MM.1S (cell line): ENCODE results near the gene SLC35G3.

ENCODE experiments used
- DNase-seq: peaks from one replicate; pipeline ENCODE4 v3.0.0-alpha.2; 2015
- H2AFZ ChIP-seq: fragments of 300-600 bp; sonication (generic); 2 replicates; pipeline ENCODE4 v1.6.0; 2016; ENCODE audit warnings: antibody characterized with exemption, low read length
- H3F3A ChIP-seq: fragments of 300-600 bp; sonication (generic); 2 replicates; pipeline ENCODE4 v1.6.1; 2016; ENCODE audit warnings: mild to moderate bottlenecking, antibody characterized with exemption, low read length, moderate library complexity, mixed read lengths; ENCODE audit not compliant: insufficient read depth
- H3K27ac ChIP-seq: fragments of 300-600 bp; sonication (generic); 2 replicates; pipeline ENCODE4 v1.5.1; 2016; ENCODE audit warnings: mild to moderate bottlenecking, low read length
- H3K27me3 ChIP-seq: fragments of 300-600 bp; sonication (generic); replicated peaks from 2 replicates; pipeline ENCODE4 v1.6.0; 2016; ENCODE audit warnings: low read length; ENCODE audit not compliant: insufficient read depth
- H3K36me3 ChIP-seq: fragments of 300-600 bp; sonication (generic); replicated peaks from 2 replicates; pipeline ENCODE4 v1.6.1; 2016; ENCODE audit warnings: mild to moderate bottlenecking, low read length, mixed read lengths; ENCODE audit not compliant: insufficient read depth
- H3K4me1 ChIP-seq: fragments of 300-600 bp; sonication (generic); 2 replicates; pipeline ENCODE4 v1.6.1; 2016; ENCODE audit warnings: low read length, mixed read lengths
- H3K4me2 ChIP-seq: fragments of 300-600 bp; sonication (generic); 2 replicates; pipeline ENCODE4 v1.6.0; 2016; ENCODE audit warnings: low read depth, low read length
- H3K4me3 ChIP-seq: fragments of 300-600 bp; sonication (generic); 2 replicates; pipeline ENCODE4 v1.5.1; 2016; ENCODE audit warnings: low read length, mixed read lengths
- H3K79me2 ChIP-seq: fragments of 300-600 bp; sonication (generic); 2 replicates; pipeline ENCODE4 v1.6.1; 2016; ENCODE audit warnings: mixed run types, low read length, mixed read lengths
- H3K9ac ChIP-seq: fragments of 300-600 bp; sonication (generic); 2 replicates; pipeline ENCODE4 v1.6.1; 2016; ENCODE audit warnings: low read length, mixed read lengths
- H3K9me2 ChIP-seq: fragments of 300-600 bp; sonication (generic); replicated peaks from 2 replicates; pipeline ENCODE4 v1.6.1; 2016; ENCODE audit warnings: mild to moderate bottlenecking, low read length, mixed read lengths; ENCODE audit not compliant: insufficient read depth
- H3K9me3 ChIP-seq: fragments of 300-600 bp; sonication (generic); replicated peaks from 2 replicates; pipeline ENCODE4 v1.6.1; 2016; ENCODE audit warnings: mild to moderate bottlenecking, low read length, mixed read lengths; ENCODE audit not compliant: insufficient read depth
- H4K20me1 ChIP-seq: fragments of 300-600 bp; sonication (generic); 2 replicates; pipeline ENCODE4 v1.6.1; 2016; ENCODE audit warnings: mild to moderate bottlenecking, low read length, moderate library complexity, mixed read lengths; ENCODE audit not compliant: insufficient read depth
- EZH2 ChIP-seq: fragments of 300-600 bp; sonication (generic); optimal IDR thresholded peaks from 2 replicates; pipeline ENCODE3; 2017; ENCODE audit warnings: low read depth, mild to moderate bottlenecking, antibody characterized with exemption, low read length, mixed read lengths
- EZH2phosphoT487 ChIP-seq: fragments of 300-600 bp; sonication (generic); IDR thresholded peaks from 2 replicates; pipeline ENCODE4 v1.6.1; 2018; ENCODE audit warnings: antibody characterized with exemption, low read length
- TF ChIP-seq, protein P1 (sequence below): fragments of 300-600 bp; sonication (generic); IDR thresholded peaks from 2 replicates; pipeline ENCODE4 v1.5.1; 2016; ENCODE audit warnings: antibody characterized with exemption, low read length, mixed read lengths

SLC35G3 gene

DNA sequence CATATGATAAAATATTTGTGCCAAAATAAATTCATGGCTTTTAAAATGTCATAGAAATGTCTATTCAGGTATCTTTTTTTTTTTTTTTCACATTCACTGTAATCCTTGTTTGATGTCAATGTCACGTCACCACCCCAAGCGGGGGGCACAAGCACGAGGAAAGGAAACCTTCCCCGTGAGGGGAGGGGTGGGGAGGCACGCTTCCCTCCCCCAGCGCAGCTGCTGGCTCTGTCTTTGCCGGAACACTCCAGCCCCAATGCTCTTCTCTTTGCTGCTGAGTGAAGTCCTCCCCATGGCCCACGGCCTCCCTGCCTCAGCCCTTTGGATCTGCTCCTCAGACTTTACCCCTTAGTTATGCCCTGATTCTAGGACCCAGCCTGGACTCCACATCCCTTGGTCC is 1.5 kb downstream of the SLC35G3 start:
- no peaks in the 10 kb centered on the region for H4K20me1 ChIP-seq
- H3K4me1 ChIP-seq = no peaks in the 10 kb centered on the region
- no peak for DNase-seq
- H2AFZ ChIP-seq = no peak overlapping the region
- H3K9me3 ChIP-seq = no peaks in the 10 kb centered on the region
- no peak overlapping the region for H3K27ac ChIP-seq
- no peak overlapping the region for H3K4me3 ChIP-seq
- H3K9ac ChIP-seq = no peak overlapping the region
- no peaks in the 10 kb centered on the region for H3F3A ChIP-seq
- no peaks in the 10 kb centered on the region for H3K9me2 ChIP-seq
- no peak for TF ChIP-seq EZH2
- no peak for TF ChIP-seq EZH2phosphoT487
- TF ChIP-seq, protein P1, sequence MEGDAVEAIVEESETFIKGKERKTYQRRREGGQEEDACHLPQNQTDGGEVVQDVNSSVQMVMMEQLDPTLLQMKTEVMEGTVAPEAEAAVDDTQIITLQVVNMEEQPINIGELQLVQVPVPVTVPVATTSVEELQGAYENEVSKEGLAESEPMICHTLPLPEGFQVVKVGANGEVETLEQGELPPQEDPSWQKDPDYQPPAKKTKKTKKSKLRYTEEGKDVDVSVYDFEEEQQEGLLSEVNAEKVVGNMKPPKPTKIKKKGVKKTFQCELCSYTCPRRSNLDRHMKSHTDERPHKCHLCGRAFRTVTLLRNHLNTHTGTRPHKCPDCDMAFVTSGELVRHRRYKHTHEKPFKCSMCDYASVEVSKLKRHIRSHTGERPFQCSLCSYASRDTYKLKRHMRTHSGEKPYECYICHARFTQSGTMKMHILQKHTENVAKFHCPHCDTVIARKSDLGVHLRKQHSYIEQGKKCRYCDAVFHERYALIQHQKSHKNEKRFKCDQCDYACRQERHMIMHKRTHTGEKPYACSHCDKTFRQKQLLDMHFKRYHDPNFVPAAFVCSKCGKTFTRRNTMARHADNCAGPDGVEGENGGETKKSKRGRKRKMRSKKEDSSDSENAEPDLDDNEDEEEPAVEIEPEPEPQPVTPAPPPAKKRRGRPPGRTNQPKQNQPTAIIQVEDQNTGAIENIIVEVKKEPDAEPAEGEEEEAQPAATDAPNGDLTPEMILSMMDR = no peak
- H3K79me2 ChIP-seq = no peaks in the 10 kb centered on the region
- H3K4me2 ChIP-seq = no peak overlapping the region
- 0 out of 2 replicates have a peak, but pooled peaks cover 4% of the 10 kb centered on the region for H3K27me3 ChIP-seq
- H3K36me3 ChIP-seq = no peaks in the 10 kb centered on the region

DNA sequence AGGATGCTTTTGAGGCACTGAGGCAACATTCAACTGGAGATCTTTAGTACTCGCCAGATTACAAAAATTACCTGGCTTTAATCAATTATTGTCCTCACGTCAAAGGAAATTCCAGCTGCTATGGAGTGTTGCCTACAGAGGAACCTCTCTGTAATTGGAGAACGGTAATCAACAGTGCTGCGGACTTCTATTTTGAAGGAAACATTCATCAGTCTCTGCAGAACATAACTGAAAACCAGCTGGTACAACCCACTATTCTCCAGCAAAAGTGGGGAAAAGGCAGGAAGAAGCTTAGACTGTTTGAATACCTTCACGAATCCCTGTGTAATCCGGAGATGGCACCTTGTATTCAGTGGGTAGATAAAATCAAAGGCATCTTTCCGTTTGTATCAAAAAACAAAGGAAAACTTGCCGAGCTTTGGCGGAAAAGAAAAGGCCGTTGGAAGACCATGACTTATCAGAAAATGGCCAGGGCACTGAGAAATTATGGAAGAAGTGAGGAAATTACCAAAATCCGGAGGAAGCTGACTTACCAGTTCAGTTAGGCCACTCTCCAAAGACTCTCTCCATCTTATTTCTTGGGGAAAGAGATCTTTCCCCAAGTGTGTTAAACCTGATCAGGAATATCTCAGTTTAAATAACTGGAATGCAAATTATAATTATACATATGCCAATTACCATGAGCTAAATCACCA is 3.0 kb downstream of the SLC35G3 start:
- no peak for DNase-seq
- Histone ChIP-seq H3K27me3 (0 out of 2 replicates have a peak, but pooled peaks cover 4% of the 10 kb centered on the region), H4K20me1 (no peaks in the 10 kb centered on the region), H3K9me2 (no peaks in the 10 kb centered on the region), H3F3A (no peaks in the 10 kb centered on the region), H2AFZ (no peak overlapping the region), H3K4me2 (no peak overlapping the region), H3K4me3 (no peak overlapping the region), H3K9ac (no peak overlapping the region), H3K27ac (no peak overlapping the region), H3K79me2 (no peaks in the 10 kb centered on the region), H3K4me1 (no peaks in the 10 kb centered on the region), H3K9me3 (no peaks in the 10 kb centered on the region), H3K36me3 (no peaks in the 10 kb centered on the region)
- TF ChIP-seq, protein P1 = no peak
- TF ChIP-seq EZH2phosphoT487 (no peak), EZH2 (no peak)

DNA sequence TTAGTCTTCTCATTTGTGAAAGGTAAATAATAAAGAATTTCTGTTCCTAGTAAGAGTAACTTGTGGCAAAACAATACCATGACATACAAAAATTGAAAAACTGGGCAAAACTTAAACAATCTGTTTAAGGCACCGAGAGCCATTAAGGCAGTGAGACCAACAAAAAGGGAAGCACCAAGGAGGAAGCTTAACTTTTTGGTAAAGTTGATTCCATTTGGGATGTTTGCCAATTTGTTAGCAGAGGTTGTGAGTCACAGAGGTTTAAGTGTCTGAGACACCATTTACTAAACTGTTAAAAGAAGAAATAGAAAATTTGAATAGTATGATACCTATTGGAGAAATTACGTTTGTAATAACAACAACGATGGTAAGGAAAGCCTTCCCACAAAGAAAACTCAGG is 4.9 kb downstream of the SLC35G3 start:
- DNase-seq = no peak
- H4K20me1 ChIP-seq = no peaks in the 10 kb centered on the region
- no peak overlapping the region for H3K4me2 ChIP-seq

More for the DNA sequence above, 4.9 kb downstream of the SLC35G3 start:
- Histone ChIP-seq H3K9me2 (no peaks in the 10 kb centered on the region), H3K9me3 (no peaks in the 10 kb centered on the region), H3F3A (no peaks in the 10 kb centered on the region), H3K27ac (no peak overlapping the region), H3K4me3 (no peak overlapping the region), H3K27me3 (0 out of 2 replicates have a peak, but pooled peaks cover 4% of the 10 kb centered on the region), H3K79me2 (no peaks in the 10 kb centered on the region), H3K4me1 (no peaks in the 10 kb centered on the region), H2AFZ (no peak overlapping the region), H3K36me3 (no peaks in the 10 kb centered on the region), H3K9ac (no peak overlapping the region)
- TF ChIP-seq, protein P1 = no peak
- no peak for TF ChIP-seq EZH2phosphoT487
- no peak for TF ChIP-seq EZH2
